Effector memory CD4-positive, alpha-beta T cell (primary cell): ENCODE results near the gene ARHGEF6.

Experiments
- DNase-seq, 3 donors: peaks; one replicate each; pipeline ENCODE4 v3.0.0-alpha.2; 2020
- H3K27ac ChIP-seq: 2 replicates; pipeline ENCODE4 v1.7.0; 2013; ENCODE audit warnings: mild to moderate bottlenecking, low read length, moderate library complexity; ENCODE audit not compliant: insufficient read depth, poor library complexity, severe bottlenecking
- H3K27me3 ChIP-seq: replicated peaks from 2 replicates; pipeline ENCODE4 v1.7.0; 2013; ENCODE audit warnings: mild to moderate bottlenecking, low read length; ENCODE audit not compliant: insufficient read depth, control insufficient read depth, poor library complexity, severe bottlenecking
- H3K36me3 ChIP-seq: 2 replicates; pipeline ENCODE4 v1.7.0; 2013; ENCODE audit warnings: mild to moderate bottlenecking, low read length, moderate library complexity; ENCODE audit not compliant: control insufficient read depth, insufficient read depth
- H3K4me1 ChIP-seq: 2 replicates; pipeline ENCODE4 v1.7.0; 2013; ENCODE audit warnings: low read length, mild to moderate bottlenecking; ENCODE audit not compliant: control insufficient read depth, insufficient read depth, poor library complexity, severe bottlenecking
- H3K4me3 ChIP-seq: 2 replicates; pipeline ENCODE4 v1.7.0; 2013; ENCODE audit warnings: low read length, low read depth, mild to moderate bottlenecking; ENCODE audit not compliant: insufficient read depth, poor library complexity, severe bottlenecking
- H3K9me3 ChIP-seq: 2 replicates; pipeline ENCODE4 v1.7.0; 2013; ENCODE audit warnings: mild to moderate bottlenecking, low read length, moderate library complexity; ENCODE audit not compliant: control insufficient read depth

ARHGEF6 gene

DNA sequence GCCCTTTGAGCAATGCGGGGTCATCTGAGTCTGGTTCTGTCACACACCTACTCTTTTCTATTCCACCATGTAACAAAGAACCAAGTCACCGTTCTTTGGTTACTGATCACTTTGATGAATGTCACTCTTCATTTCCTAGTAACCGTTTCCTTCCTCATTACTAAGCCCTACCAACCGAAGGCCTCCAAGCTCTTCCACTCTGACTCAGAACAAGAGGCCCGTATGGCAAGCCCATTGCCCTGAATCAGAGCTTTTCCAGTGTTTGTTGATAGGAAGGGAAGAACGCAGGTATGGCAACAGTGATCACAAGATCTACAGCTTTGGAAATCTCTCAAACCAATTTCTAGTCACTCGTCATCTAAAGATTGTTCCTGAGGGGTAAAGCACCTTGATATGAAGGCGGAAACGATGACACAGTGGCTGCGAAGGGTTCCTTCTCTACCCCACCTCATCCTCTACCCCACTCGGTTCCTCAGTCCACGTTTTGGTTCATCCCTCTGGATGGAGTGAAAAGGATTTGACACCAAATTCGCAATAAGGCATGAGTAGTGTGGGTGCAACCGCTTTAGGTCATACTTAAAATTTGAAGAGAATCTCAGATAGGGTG lies 160.7 kb downstream of the ARHGEF6 start:
- peak overlapping the region; percentile 71 for H3K27ac ChIP-seq
- H3K4me1 ChIP-seq, result peaks cover 13% of the 10 kb centered on the region
- no peaks in the 10 kb centered on the region for H3K27me3 ChIP-seq
- DNase-seq, result peak in 1 of 3 donors; percentile 32
- no peak overlapping the region for H3K4me3 ChIP-seq
- H3K36me3 ChIP-seq, result no peaks in the 10 kb centered on the region
- no peaks in the 10 kb centered on the region for H3K9me3 ChIP-seq

DNA sequence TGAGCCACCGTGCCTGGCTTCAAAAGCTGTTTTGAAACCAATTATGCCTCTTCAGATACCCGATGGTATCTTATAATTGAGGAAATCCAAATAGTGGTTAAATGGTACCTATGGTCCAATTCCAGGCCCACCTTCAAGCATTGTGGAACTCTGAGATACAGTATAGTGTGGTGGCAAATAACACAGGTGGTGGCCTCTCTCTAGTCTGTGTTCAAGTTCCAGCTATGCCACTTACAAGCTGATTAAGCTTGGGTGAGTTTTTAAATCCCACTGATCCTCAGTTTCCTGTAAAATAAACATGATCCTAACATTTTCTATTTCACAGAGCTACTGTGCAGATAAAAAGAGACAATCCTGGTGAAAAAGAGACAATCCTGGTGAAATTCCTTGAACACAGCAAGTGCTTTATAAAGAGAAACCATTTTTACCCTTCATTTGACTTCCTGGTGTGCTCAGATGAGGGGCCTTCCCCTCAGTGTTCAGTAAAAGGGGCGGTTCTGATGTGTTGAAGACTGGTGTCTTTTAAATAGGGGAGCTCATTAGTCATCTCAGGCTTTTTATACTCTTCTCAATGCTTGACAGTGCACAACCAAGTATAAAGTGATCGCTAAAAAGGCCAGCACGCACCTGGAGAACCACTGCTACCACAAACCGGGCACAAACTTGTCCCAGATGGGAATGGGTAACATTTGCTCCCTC lies 163.6 kb downstream of the ARHGEF6 start:
- DNase-seq, result no peak
- H3K9me3 ChIP-seq, result no peaks in the 10 kb centered on the region
- H3K4me1 ChIP-seq, result peaks cover 13% of the 10 kb centered on the region
- peak overlapping the region; percentile 29 for H3K4me3 ChIP-seq
- no peaks in the 10 kb centered on the region for H3K27me3 ChIP-seq
- H3K36me3 ChIP-seq, result no peaks in the 10 kb centered on the region
- peak overlapping the region; percentile 51 for H3K27ac ChIP-seq
